H1 (cell line): ENCODE data around the gene HFM1.

Source experiments
- CBX5 ChIP-seq: fragments of 300-800, 300-1000 bp; sonication (generic); IDR thresholded peaks from 2 replicates; pipeline ENCODE4 v1.7.1; 2016; ENCODE audit warnings: antibody characterized with exemption, low read length, low read depth
- CTCF ChIP-seq, 3 experiments: IDR thresholded peaks; 1 replicate in 2 of 3; 2 replicates in 1 of 3; pipeline versions ENCODE4 v1.5.1 to v1.6.1; 2011; ENCODE audit warnings: low read length in 3 of 3, mild to moderate bottlenecking in 3 of 3, inconsistent platforms in 2 of 3, low read depth in 1 of 3, moderate library complexity in 1 of 3; ENCODE audit not compliant: insufficient read depth in 1 of 3; ENCODE audit errors: control extremely low read depth in 1 of 3
- EZH2 ChIP-seq: fragments of 200-600 bp; sonication (generic); IDR thresholded peaks from 2 replicates; pipeline ENCODE4 v1.7.1; 2012; ENCODE audit warnings: low read depth, mild to moderate bottlenecking, moderate library complexity, low read length, inconsistent platforms; ENCODE audit not compliant: severe bottlenecking
- HDAC6 ChIP-seq: IDR thresholded peaks from one replicate; pipeline ENCODE4 v1.7.1; 2012; ENCODE audit warnings: low read depth, mild to moderate bottlenecking, inconsistent platforms, low read length, moderate library complexity
- JUND ChIP-seq: IDR thresholded peaks from 2 replicates; pipeline ENCODE4 v1.6.1; 2011; ENCODE audit warnings: mild to moderate bottlenecking, improper control_type of control experiment, low read length
- POLR2A ChIP-seq, 2 experiments: IDR thresholded peaks; 1 replicate in 1 of 2; 2 replicates in 1 of 2; pipeline ENCODE4 v1.6.1; 2011; ENCODE audit warnings: low read depth in 2 of 2, low read length in 2 of 2, mild to moderate bottlenecking in 2 of 2; ENCODE audit errors: control extremely low read depth in 1 of 2
- SIX5 ChIP-seq: IDR thresholded peaks from 2 replicates; pipeline ENCODE4 v1.6.1; 2011; ENCODE audit warnings: mild to moderate bottlenecking, low read depth, low read length
- ZNF274 ChIP-seq: IDR thresholded peaks from 2 replicates; pipeline ENCODE4 v1.7.0; 2012; ENCODE audit warnings: low read length, borderline replicate concordance; ENCODE audit errors: extremely low read depth

- no peak for TF ChIP-seq HDAC6
- no peak for TF ChIP-seq SIX5
- TF ChIP-seq POLR2A (IDR thresholded peaks at IDR 0.05; ENCODE audit: control extremely low read depth in 1 of 2, low read depth in 2 of 2, low read length in 2 of 2): no peak
- TF ChIP-seq EZH2: no peak
- TF ChIP-seq ZNF274: no peak
- TF ChIP-seq JUND: no peak
- TF ChIP-seq CBX5: no peak
- TF ChIP-seq CTCF (IDR thresholded peaks at IDR 0.05; ENCODE audit: control extremely low read depth in 1 of 3, insufficient read depth in 1 of 3, low read depth in 1 of 3, low read length in 3 of 3): no peak
These were observed 57.8 kb downstream of the HFM1 start for GRCh38 chr1:91346824-91347223.
